Measurements from ENCODE around the gene KIAA0513. TPM values are rescaled to one million over a fixed set of nuclear protein-coding genes. Genes with fewer than 3 reads are reported as not detected.

KIAA0513 gene
- total and polyA plus RNA-seq, 2 of the 13 experiments (the other 11 are each of a cell fraction or from before 2014, with no cell fraction given) = 1.8 TPM

DNA sequence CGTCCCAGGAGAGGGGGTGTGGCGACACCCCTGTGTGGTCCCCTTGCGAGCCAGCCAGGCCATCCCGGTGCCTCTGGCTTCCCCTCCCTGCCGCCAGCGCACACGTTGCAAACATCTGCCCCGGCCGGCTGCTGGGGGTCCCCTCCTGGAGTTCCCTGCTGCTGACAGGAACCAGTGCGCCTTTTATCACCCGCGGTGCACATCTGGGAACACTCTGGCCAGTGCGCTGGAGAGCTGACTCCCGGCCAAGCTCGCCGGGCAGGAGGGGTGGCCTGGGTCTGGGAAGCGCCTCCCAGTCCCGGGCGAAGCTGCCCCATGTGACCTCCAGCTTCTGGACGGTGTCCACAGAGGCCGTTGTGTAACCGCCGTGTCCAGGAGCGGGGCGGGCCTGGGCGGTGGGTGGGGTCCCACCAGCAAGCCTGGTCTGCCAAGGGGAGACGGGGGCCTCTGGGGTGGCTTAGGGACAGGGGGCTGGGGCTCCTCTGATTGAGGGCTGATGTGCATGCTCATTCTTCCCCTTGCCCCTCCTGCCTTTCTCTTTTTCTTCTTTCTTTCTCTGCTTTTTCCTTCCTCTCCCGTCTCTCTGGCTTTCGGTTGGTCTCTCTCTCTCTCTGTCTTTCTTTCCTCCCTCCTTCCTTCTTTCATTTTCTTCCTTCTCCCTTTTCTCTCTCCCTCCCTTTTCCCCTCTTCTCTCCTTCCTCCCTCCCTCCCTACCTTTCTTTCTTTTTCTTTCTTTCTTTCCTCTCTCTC lies 109.9 kb downstream of the KIAA0513 start (continued):
- TF ChIP-seq, protein P1, sequence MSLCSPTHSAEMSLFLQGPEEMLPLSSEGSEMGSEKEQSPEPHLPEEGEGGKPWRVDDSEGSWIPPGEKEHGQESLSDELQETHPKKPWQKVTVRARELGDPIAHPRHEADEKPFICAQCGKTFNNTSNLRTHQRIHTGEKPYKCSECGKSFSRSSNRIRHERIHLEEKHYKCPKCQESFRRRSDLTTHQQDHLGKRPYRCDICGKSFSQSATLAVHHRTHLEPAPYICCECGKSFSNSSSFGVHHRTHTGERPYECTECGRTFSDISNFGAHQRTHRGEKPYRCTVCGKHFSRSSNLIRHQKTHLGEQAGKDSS (CRISPR knock-in tag; IDR thresholded peaks at IDR 0.05; ENCODE audit: borderline replicate concordance, low read depth) = peak; percentile 62; the same call in 1 of the 2 replicates
- TF ChIP-seq RAD51 (IDR thresholded peaks at IDR 0.05; ENCODE audit: borderline replicate concordance) (peak; percentile 61; the same call in 1 of the 2 replicates), SOX5 (CRISPR knock-in tag; IDR thresholded peaks at IDR 0.05; ENCODE audit: borderline replicate concordance) (peak; percentile 66; the same call in 1 of the 2 replicates), ZNF24 (IDR thresholded peaks at IDR 0.05) (no peak), HDAC1 (CRISPR knock-in tag; IDR thresholded peaks at IDR 0.05) (peak; percentile 77; the same call in 1 of the 2 replicates), ESRRA (CRISPR knock-in tag; IDR thresholded peaks at IDR 0.05; ENCODE audit: low read depth) (0 out of 2 replicates have a peak, but pooled peaks have one; percentile 4), YY1 (IDR thresholded peaks at IDR 0.05; ENCODE audit: insufficient read depth, insufficient replicate concordance, low read depth, low read length) (no peak), JUN (CRISPR knock-in tag; IDR thresholded peaks at IDR 0.05) (peak; percentile 71; the same call in 1 of the 2 replicates), KLF12 (CRISPR knock-in tag; IDR thresholded peaks at IDR 0.05; ENCODE audit: borderline replicate concordance) (peak; percentile 90; the same call in 1 of the 2 replicates), MTF1 (CRISPR knock-in tag; IDR thresholded peaks at IDR 0.05) (0 out of 2 replicates have a peak, but pooled peaks have one; percentile 41)
- TF ChIP-seq, protein P2, sequence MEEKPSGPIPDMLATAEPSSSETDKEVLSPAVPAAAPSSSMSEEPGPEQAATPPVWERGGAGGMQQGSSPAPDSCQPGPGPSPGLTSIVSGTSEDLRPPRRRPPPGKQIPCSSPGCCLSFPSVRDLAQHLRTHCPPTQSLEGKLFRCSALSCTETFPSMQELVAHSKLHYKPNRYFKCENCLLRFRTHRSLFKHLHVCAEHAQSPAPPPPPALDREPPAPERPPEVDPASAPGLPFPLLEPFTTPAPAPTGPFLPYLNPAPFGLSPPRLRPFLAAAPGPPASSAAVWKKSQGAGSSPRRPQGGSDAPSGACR (CRISPR knock-in tag; IDR thresholded peaks at IDR 0.05) = peak; percentile 95
- TF ChIP-seq, protein P3, sequence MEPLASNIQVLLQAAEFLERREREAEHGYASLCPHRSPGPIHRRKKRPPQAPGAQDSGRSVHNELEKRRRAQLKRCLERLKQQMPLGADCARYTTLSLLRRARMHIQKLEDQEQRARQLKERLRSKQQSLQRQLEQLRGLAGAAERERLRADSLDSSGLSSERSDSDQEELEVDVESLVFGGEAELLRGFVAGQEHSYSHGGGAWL (CRISPR knock-in tag; IDR thresholded peaks at IDR 0.05) = peak; percentile 49; the same call in 1 of the 2 replicates
- TF ChIP-seq, protein P4, sequence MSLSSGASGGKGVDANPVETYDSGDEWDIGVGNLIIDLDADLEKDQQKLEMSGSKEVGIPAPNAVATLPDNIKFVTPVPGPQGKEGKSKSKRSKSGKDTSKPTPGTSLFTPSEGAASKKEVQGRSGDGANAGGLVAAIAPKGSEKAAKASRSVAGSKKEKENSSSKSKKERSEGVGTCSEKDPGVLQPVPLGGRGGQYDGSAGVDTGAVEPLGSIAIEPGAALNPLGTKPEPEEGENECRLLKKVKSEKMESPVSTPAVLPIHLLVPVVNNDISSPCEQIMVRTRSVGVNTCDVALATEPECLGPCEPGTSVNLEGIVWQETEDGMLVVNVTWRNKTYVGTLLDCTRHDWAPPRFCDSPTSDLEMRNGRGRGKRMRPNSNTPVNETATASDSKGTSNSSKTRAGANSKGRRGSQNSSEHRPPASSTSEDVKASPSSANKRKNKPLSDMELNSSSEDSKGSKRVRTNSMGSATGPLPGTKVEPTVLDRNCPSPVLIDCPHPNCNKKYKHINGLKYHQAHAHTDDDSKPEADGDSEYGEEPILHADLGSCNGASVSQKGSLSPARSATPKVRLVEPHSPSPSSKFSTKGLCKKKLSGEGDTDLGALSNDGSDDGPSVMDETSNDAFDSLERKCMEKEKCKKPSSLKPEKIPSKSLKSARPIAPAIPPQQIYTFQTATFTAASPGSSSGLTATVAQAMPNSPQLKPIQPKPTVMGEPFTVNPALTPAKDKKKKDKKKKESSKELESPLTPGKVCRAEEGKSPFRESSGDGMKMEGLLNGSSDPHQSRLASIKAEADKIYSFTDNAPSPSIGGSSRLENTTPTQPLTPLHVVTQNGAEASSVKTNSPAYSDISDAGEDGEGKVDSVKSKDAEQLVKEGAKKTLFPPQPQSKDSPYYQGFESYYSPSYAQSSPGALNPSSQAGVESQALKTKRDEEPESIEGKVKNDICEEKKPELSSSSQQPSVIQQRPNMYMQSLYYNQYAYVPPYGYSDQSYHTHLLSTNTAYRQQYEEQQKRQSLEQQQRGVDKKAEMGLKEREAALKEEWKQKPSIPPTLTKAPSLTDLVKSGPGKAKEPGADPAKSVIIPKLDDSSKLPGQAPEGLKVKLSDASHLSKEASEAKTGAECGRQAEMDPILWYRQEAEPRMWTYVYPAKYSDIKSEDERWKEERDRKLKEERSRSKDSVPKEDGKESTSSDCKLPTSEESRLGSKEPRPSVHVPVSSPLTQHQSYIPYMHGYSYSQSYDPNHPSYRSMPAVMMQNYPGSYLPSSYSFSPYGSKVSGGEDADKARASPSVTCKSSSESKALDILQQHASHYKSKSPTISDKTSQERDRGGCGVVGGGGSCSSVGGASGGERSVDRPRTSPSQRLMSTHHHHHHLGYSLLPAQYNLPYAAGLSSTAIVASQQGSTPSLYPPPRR (CRISPR knock-in tag; IDR thresholded peaks at IDR 0.05; ENCODE audit: borderline replicate concordance) = peak; percentile 71
- TF ChIP-seq, protein P5, sequence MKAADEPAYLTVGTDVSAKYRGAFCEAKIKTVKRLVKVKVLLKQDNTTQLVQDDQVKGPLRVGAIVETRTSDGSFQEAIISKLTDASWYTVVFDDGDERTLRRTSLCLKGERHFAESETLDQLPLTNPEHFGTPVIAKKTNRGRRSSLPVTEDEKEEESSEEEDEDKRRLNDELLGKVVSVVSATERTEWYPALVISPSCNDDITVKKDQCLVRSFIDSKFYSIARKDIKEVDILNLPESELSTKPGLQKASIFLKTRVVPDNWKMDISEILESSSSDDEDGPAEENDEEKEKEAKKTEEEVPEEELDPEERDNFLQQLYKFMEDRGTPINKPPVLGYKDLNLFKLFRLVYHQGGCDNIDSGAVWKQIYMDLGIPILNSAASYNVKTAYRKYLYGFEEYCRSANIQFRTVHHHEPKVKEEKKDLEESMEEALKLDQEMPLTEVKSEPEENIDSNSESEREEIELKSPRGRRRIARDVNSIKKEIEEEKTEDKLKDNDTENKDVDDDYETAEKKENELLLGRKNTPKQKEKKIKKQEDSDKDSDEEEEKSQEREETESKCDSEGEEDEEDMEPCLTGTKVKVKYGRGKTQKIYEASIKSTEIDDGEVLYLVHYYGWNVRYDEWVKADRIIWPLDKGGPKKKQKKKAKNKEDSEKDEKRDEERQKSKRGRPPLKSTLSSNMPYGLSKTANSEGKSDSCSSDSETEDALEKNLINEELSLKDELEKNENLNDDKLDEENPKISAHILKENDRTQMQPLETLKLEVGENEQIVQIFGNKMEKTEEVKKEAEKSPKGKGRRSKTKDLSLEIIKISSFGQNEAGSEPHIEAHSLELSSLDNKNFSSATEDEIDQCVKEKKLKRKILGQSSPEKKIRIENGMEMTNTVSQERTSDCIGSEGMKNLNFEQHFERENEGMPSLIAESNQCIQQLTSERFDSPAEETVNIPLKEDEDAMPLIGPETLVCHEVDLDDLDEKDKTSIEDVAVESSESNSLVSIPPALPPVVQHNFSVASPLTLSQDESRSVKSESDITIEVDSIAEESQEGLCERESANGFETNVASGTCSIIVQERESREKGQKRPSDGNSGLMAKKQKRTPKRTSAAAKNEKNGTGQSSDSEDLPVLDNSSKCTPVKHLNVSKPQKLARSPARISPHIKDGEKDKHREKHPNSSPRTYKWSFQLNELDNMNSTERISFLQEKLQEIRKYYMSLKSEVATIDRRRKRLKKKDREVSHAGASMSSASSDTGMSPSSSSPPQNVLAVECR (CRISPR knock-in tag; IDR thresholded peaks at IDR 0.05; ENCODE audit: borderline replicate concordance) = peak; percentile 80

Data from HepG2 (cell line).